Stimulated activated effector memory CD8-positive, alpha-beta T cell treated with anti-CD3 and anti-CD28 coated beads, Interleukin-12 subunit alpha, Interleukin-12 subunit beta, amount 100 ng/mL, for 72 hours (primary cell): ENCODE data around the gene SLC17A2.
"Not testable (repeated sequence)": the region's sequence is repeated elsewhere in the genome, so short reads cannot be mapped to it uniquely, and the experiment has no call there.

ENCODE experiments used
- ATAC-seq: fragments of 150-1000 bp; cut with Tn5 transposase; 2 replicates; pipeline ENCODE4 v1.10.0; 2021
- DNase-seq, 2 donors: peaks; one replicate each; pipeline ENCODE4 v3.0.0; 2021 to 2022; ENCODE audit warnings: low spot score in 2 of 2
- H3K27ac Mint-ChIP-seq: one replicate; pipeline ENCODE4 v1.8.0; 2022; ENCODE audit warnings: mild to moderate bottlenecking, mixed read lengths
- H3K36me3 Mint-ChIP-seq: one replicate; pipeline ENCODE4 v1.8.0; 2022; ENCODE audit warnings: mild to moderate bottlenecking, mixed read lengths
- H3K4me1 Mint-ChIP-seq: one replicate; pipeline ENCODE4 v1.8.0; 2022; ENCODE audit warnings: mixed read lengths
- H3K4me3 Mint-ChIP-seq: one replicate; pipeline ENCODE4 v1.8.0; 2022; ENCODE audit warnings: mild to moderate bottlenecking, mixed read lengths
- H3K9me3 Mint-ChIP-seq: one replicate; pipeline ENCODE4 v1.8.0; 2022; ENCODE audit warnings: mixed read lengths

The SLC17A2 gene

GRCh38 chr6:25939593-25939992, 9.1 kb upstream of the SLC17A2 start:
- Mint-ChIP-seq H3K4me1 (peaks cover 2% of the 10 kb centered on the region), H3K9me3 (no peaks in the 10 kb centered on the region), H3K4me3 (no peak overlapping the region), H3K36me3 (no peaks in the 10 kb centered on the region), H3K27ac (no peak overlapping the region)
- ATAC-seq = no peak
- no peak for DNase-seq

GRCh38 chr6:25935953-25936352, 5.5 kb upstream of the SLC17A2 start:
- H3K4me1 Mint-ChIP-seq = no peaks in the 10 kb centered on the region

DNA sequence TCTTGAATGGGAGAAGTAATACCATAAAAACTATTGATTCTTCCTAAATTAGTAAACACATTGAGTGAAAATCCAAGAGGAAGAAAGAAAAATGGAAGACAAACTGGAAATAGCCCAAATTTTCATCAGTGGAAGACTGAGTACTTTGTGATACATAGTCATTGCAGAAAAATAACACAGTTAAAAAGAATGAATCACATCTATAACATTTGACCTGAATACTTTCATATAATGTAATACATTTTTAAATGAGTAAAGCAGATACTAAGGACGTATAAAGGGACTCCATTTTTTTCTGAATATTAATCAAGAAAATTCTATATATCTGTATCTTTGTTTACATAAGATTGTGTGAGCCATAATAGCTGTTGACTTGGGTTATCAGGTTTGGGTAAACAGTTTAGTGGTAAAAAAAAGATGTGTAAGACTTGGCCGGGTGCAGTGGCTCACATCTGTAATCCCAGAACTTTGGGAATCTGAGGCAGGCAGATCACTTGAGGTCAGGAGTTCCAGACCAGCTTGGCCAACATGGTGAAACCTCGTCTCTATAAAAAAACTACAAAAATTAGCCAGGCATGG, 4.3 kb upstream of the SLC17A2 start:
- Mint-ChIP-seq H3K4me3 (no peak overlapping the region), H3K27ac (no peak overlapping the region), H3K9me3 (no peaks in the 10 kb centered on the region), H3K36me3 (no peaks in the 10 kb centered on the region), H3K4me1 (no peaks in the 10 kb centered on the region)
- no peak for ATAC-seq
- DNase-seq = no peak

More at GRCh38 chr6:25935953-25936352, 5.5 kb upstream of the SLC17A2 start:
- ATAC-seq (no peak), DNase-seq (no peak)
- Mint-ChIP-seq H3K36me3 (no peaks in the 10 kb centered on the region), H3K9me3 (no peaks in the 10 kb centered on the region), H3K4me3 (no peak overlapping the region), H3K27ac (no peak overlapping the region)

GRCh38 chr6:25934156-25934555, 3.7 kb upstream of the SLC17A2 start:
- Mint-ChIP-seq H3K27ac (no peak overlapping the region), H3K9me3 (no peaks in the 10 kb centered on the region), H3K4me3 (no peak overlapping the region), H3K36me3 (no peaks in the 10 kb centered on the region), H3K4me1 (no peaks in the 10 kb centered on the region)
- peak; percentile 37 for ATAC-seq
- peak in 1 of 2 donors; percentile 28 for DNase-seq

DNA sequence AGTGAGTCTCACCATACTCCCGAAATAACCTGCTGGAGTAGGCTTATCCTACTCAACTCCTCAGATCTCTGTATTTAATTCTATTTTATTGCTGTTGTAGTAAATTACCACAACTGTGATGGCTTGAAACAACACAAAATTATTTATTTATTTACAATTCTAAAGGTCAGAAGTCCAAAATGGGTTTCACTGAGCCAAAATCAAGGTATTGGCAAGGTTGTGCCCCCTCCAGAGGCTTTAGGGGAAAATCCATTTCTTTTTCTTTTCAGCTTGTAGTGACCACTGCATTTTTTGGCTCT, 869 bp upstream of the SLC17A2 start:
- Mint-ChIP-seq H3K4me1 (no peaks in the 10 kb centered on the region), H3K27ac (no peak overlapping the region), H3K4me3 (no peak overlapping the region), H3K9me3 (no peaks in the 10 kb centered on the region), H3K36me3 (no peaks in the 10 kb centered on the region)
- ATAC-seq = no peak
- DNase-seq = no peak

DNA sequence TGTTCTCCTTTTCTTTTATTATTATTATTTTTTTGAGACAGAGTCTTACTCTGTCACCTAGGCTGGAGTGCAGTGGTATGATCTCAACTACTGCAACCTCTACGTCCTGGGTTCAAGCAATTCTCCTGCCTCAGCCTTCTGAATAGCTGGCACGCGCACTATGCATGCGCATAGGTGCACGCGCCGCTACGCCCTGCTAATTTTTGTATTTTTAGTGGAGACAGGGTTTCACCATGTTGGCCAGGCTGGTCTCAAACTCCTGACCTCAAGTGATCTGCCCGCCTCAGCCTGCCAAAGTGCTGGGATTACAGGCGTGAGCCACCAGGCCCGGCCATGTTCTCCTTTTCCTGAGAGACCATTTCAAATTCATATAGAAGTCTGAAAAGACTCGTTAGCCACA, 706 bp downstream of the SLC17A2 start:
- H3K9me3 Mint-ChIP-seq, H3K36me3 Mint-ChIP-seq, H3K4me3 Mint-ChIP-seq, H3K4me1 Mint-ChIP-seq, ATAC-seq, H3K27ac Mint-ChIP-seq: not testable (repeated sequence)
- DNase-seq = peak in 1 of 2 donors; percentile 20

DNA sequence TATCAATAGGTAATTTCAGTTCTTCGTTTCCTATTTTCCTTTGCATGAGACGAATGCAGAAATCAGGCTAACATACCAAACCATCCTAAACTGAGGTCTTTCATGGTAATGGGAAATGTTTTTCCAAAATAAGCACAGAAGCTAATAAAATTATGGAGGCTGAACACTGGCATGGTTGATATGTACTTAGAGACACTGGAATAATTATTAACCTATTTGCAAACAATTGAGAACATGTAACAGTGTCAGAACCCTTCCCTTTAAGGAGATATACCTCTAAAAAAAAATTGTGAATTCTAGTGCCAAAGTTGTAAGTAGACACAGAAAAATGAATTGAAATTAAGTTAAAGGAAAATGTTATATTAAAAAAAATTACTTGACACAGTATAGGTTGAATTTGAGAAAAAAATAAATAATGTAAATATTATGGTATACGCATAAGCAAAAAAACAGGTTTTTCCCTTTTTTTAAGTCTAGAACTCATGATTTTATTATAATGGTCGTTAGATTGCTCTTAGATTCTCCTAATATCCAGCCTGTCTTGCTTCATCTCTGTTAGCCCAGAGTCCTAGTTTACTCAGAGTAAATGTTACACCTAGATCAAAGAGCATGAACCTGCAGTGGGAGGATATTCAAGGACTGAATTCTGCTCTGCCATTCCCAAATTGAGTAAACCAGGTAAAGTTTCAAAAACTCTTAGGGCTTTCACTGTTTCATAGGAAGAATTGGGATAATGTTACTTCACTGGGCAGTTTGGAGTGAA, 1.7 kb downstream of the SLC17A2 start:
- H3K4me1 Mint-ChIP-seq = no peaks in the 10 kb centered on the region
- H3K36me3 Mint-ChIP-seq = no peaks in the 10 kb centered on the region
- H3K27ac Mint-ChIP-seq = no peak overlapping the region
- no peak overlapping the region for H3K4me3 Mint-ChIP-seq
- no peak for ATAC-seq
- no peak for DNase-seq
- no peaks in the 10 kb centered on the region for H3K9me3 Mint-ChIP-seq

DNA sequence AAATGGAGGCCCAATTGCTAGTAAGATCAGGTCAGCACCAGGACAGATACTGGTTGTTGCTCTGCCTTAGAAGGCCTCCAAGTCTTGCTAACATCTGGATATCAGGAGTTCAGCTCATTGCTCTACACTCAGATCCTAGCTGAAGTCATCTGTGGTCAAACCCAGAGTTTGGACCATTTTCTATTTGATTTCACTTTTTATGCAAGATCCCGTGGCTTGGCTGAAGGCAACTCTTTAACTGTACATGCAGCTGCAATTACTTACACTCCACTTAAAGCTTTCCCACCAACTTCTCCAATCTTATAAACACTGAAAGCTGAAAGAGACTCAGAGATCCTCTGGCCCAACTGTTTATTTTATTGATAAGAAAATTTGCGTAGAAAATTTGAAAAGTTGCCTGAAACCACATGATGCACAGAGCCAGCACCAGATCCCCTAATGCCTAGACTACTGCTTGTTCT, 2.7 kb downstream of the SLC17A2 start:
- Mint-ChIP-seq H3K4me3 (no peak overlapping the region), H3K27ac (no peak overlapping the region), H3K9me3 (no peaks in the 10 kb centered on the region), H3K36me3 (no peaks in the 10 kb centered on the region), H3K4me1 (no peaks in the 10 kb centered on the region)
- peak in 1 of 2 donors; percentile 10 for DNase-seq
- ATAC-seq = no peak

- Mint-ChIP-seq H3K36me3 (no peaks in the 10 kb centered on the region), H3K4me3 (no peak overlapping the region), H3K4me1 (no peaks in the 10 kb centered on the region), H3K27ac (no peak overlapping the region), H3K9me3 (no peaks in the 10 kb centered on the region)
- DNase-seq (no peak), ATAC-seq (no peak)
Observed at GRCh38 chr6:25927178-25927577, 3.3 kb downstream of the SLC17A2 start.

GRCh38 chr6:25925876-25926275, 4.6 kb downstream of the SLC17A2 start:
- no peak overlapping the region for H3K27ac Mint-ChIP-seq
- ATAC-seq (no peak), DNase-seq (no peak)
- H3K9me3 Mint-ChIP-seq = no peaks in the 10 kb centered on the region
- H3K4me1 Mint-ChIP-seq = no peaks in the 10 kb centered on the region
- H3K36me3 Mint-ChIP-seq = no peaks in the 10 kb centered on the region
- H3K4me3 Mint-ChIP-seq = no peak overlapping the region

DNA sequence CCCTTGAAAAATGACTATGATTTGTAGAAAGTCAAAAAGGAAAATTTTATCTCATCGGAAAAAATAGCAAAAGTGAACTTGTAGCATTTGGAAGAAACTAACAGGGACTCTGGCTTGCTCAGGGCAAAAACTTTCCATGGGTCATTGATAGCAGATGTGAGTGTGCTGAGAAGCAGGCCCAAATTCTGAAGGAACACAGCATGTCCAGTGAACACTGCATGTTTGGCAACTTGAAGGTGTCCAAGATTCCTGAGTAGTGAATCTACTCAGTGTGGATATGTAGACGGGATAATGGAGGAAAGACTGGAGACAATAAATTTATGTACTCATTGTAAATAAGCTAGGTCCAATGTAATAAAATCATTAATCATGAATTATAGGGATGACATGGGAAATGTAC, 8.2 kb downstream of the SLC17A2 start:
- ATAC-seq = no peak
- Mint-ChIP-seq H3K4me3 (no peak overlapping the region), H3K27ac (no peak overlapping the region), H3K9me3 (no peaks in the 10 kb centered on the region), H3K36me3 (no peaks in the 10 kb centered on the region), H3K4me1 (peaks cover 10% of the 10 kb centered on the region)
- no peak for DNase-seq

- peaks cover 10% of the 10 kb centered on the region for H3K4me1 Mint-ChIP-seq
- DNase-seq = no peak
- no peak overlapping the region for H3K27ac Mint-ChIP-seq
- H3K9me3 Mint-ChIP-seq = no peaks in the 10 kb centered on the region
- no peak overlapping the region for H3K4me3 Mint-ChIP-seq
- H3K36me3 Mint-ChIP-seq = no peaks in the 10 kb centered on the region
- no peak for ATAC-seq
Observed at GRCh38 chr6:25921525-25922203, 8.8 kb downstream of the SLC17A2 start.

DNA sequence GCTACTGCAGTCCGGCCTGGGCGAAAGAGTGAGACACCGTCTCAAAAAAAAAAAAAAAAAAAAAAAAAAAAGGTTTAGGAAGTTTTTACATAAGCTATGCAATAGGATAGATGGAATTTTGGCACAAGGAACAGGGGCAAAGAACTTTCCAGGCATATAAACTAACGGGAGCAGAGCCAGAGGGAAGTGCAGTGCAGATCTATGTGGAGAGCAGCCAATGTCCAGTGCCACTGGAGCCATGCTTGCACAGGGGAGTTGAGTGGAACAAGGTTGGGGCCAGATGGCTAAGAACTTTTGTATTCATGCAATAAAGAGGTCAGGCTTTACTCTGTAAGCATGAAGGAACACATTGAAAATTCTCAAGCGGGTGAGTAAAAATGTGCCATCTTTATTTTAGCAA, 10.8 kb downstream of the SLC17A2 start:
- Mint-ChIP-seq H3K4me3 (no peak overlapping the region), H3K4me1 (peaks cover 10% of the 10 kb centered on the region), H3K36me3 (no peaks in the 10 kb centered on the region), H3K9me3 (no peaks in the 10 kb centered on the region), H3K27ac (no peak overlapping the region)
- no peak for DNase-seq
- ATAC-seq = no peak

- DNase-seq = peak in 1 of 2 donors; percentile 8
- H3K4me1 Mint-ChIP-seq = peaks cover 21% of the 10 kb centered on the region
- H3K4me3 Mint-ChIP-seq = no peak overlapping the region
- ATAC-seq = peak; percentile 59
- no peaks in the 10 kb centered on the region for H3K36me3 Mint-ChIP-seq
- no peak overlapping the region for H3K27ac Mint-ChIP-seq
- H3K9me3 Mint-ChIP-seq = no peaks in the 10 kb centered on the region
Observed at GRCh38 chr6:25918083-25918683, 12.3 kb downstream of the SLC17A2 start.

DNA sequence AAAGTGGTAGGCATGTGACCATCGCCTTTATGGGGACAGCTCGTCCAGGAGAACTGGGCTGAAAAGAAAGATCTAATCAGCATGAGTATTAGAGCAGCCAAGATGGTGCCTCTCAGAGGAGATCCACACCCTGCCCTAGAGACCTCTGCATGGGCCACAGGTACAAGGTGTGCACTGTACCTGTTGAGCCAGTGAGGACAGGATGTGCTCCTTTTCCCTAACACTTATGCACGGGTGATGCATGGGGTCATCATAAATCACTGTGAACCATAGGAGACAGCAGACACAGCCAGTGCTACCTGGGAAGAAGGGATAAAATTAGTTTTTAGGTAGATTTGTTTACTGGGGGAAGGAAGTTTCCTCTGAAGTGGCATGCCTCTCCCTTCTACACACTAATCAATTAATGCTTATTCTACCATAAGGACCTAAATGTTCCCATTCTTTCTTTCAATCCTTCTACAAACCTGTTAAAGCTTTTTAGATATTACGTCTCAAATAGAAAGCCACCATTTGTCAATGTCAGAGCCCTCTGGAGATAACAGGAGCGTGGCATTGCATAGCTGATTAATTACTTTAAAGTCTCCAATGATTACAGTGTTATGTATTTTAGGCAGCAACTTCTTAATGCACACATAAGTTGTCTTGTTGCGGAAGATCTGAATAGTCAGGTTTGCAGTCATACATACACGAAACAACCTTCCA, 13.6 kb downstream of the SLC17A2 start:
- H3K9me3 Mint-ChIP-seq = no peaks in the 10 kb centered on the region
- H3K36me3 Mint-ChIP-seq = no peaks in the 10 kb centered on the region
- DNase-seq (no peak), ATAC-seq (no peak)
- H3K4me1 Mint-ChIP-seq = peaks cover 21% of the 10 kb centered on the region
- H3K4me3 Mint-ChIP-seq = no peak overlapping the region
- H3K27ac Mint-ChIP-seq = no peak overlapping the region
